ENCODE results near the gene HOXA3.

DNA sequence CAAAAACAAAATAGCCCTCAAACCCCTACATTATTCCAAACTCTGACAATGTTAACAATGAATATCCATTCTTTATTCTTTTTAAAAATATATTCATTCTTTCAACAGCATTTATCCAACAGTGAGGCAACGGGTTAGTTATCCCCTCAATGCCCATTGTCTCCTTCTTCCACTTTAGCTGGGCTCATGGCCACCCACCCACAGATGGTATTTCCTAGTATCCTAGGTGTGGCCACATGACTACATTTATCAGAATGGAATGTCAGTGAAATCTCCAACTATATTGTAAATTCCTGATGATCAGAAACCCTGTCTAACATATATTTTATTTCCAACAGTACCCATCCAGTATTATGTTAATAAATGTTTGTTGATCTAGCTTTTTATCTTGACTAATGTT, 70.2 kb downstream of the HOXA3 start:
- TF ChIP-seq, protein P1, sequence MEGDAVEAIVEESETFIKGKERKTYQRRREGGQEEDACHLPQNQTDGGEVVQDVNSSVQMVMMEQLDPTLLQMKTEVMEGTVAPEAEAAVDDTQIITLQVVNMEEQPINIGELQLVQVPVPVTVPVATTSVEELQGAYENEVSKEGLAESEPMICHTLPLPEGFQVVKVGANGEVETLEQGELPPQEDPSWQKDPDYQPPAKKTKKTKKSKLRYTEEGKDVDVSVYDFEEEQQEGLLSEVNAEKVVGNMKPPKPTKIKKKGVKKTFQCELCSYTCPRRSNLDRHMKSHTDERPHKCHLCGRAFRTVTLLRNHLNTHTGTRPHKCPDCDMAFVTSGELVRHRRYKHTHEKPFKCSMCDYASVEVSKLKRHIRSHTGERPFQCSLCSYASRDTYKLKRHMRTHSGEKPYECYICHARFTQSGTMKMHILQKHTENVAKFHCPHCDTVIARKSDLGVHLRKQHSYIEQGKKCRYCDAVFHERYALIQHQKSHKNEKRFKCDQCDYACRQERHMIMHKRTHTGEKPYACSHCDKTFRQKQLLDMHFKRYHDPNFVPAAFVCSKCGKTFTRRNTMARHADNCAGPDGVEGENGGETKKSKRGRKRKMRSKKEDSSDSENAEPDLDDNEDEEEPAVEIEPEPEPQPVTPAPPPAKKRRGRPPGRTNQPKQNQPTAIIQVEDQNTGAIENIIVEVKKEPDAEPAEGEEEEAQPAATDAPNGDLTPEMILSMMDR (IDR thresholded peaks at IDR 0.05): no peak
- TF ChIP-seq POLR2AphosphoS5 (IDR thresholded peaks at IDR 0.05; ENCODE audit: insufficient read depth in 1 of 2, low read depth in 1 of 2): no peak
